ENCODE data around the gene FOXI2.

- TF ChIP-seq EZH2 (IDR thresholded peaks at IDR 0.05; ENCODE audit: insufficient read depth, low read length), result no peak
- no peak for TF ChIP-seq CTCF (IDR thresholded peaks at IDR 0.05; ENCODE audit: insufficient read depth, low read depth, low read length)
Observed at GRCh38 chr10:127743205-127743604, 6.2 kb downstream of the FOXI2 start.
